NT2/D1 (cell line): ENCODE results near the gene HOXC10.
A peak's percentile ranks its signal among the peaks of the same experiment; 100 is the strongest.

Experiments used
- DNase-seq: peaks from one replicate; pipeline ENCODE4 v3.0.0-alpha.2; 2011; ENCODE audit warnings: low read depth, low spot score
- H3K27me3 ChIP-seq: 2 replicates; pipeline ENCODE4 v1.6.0; 2011; ENCODE audit warnings: mild to moderate bottlenecking; ENCODE audit not compliant: insufficient read length, insufficient read depth
- H3K36me3 ChIP-seq: 2 replicates; pipeline ENCODE4 v1.6.1; 2011; ENCODE audit warnings: mild to moderate bottlenecking, low read length, mixed read lengths; ENCODE audit not compliant: insufficient read depth, insufficient read length
- H3K4me1 ChIP-seq: 2 replicates; pipeline ENCODE4 v1.5.1; 2011; ENCODE audit not compliant: insufficient read depth, insufficient read length
- H3K4me3 ChIP-seq: 2 replicates; pipeline ENCODE4 v1.5.1; 2011; ENCODE audit warnings: low read depth; ENCODE audit not compliant: insufficient read length
- H3K9ac ChIP-seq: 2 replicates; pipeline ENCODE4 v1.6.0; 2011; ENCODE audit warnings: low read depth; ENCODE audit not compliant: insufficient read length
- H3K9me3 ChIP-seq: 2 replicates; pipeline ENCODE4 v1.5.1; 2011; ENCODE audit warnings: mild to moderate bottlenecking, low read length; ENCODE audit not compliant: insufficient read depth
- SUZ12 ChIP-seq: IDR thresholded peaks from 2 replicates; pipeline ENCODE4 v1.6.1; 2011; ENCODE audit not compliant: insufficient read length, insufficient read depth; ENCODE audit errors: extremely low read depth
- YY1 ChIP-seq: IDR thresholded peaks from 2 replicates; pipeline ENCODE4 v1.6.1; 2011; ENCODE audit not compliant: insufficient read length, insufficient read depth
- ZNF274 ChIP-seq: IDR thresholded peaks from 2 replicates; pipeline ENCODE4 v1.6.1; 2011; ENCODE audit warnings: mild to moderate bottlenecking, low read depth, low read length

The HOXC10 gene

DNA sequence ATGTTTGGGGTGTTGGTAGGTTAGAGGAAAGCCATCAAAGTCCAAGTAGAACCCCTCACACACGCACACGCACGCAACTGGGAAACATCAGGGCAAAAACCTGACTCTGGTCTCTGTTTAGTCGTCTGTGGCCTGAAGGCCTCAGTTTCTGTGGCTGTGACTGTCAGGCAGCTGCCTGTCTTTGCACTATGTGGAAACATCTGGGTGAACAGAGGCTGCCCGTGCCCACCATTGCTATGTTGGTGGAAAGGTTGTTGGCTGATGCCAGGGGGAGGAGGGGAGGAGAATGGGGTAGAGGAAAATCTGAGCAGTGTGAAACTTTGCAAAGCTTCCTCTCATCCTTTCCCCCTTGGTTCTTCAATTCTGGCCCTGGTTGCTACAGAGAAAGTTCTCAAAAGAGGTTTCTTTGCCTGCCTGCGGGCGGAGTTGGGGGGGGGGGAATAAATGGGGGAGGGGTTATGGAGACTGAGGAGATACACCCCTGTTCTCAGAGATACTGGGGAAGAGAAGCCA, 7.5 kb downstream of the HOXC10 start:
- no peak overlapping the region for H3K4me3 ChIP-seq
- H3K27me3 ChIP-seq, result peaks cover 100% of the 10 kb centered on the region
- TF ChIP-seq SUZ12, result no peak
- no peak for TF ChIP-seq YY1
- no peak for TF ChIP-seq ZNF274
- no peak for DNase-seq
- H3K36me3 ChIP-seq, result no peaks in the 10 kb centered on the region
- no peak overlapping the region for H3K9ac ChIP-seq
- peaks cover 16% of the 10 kb centered on the region for H3K4me1 ChIP-seq
- no peaks in the 10 kb centered on the region for H3K9me3 ChIP-seq

DNA sequence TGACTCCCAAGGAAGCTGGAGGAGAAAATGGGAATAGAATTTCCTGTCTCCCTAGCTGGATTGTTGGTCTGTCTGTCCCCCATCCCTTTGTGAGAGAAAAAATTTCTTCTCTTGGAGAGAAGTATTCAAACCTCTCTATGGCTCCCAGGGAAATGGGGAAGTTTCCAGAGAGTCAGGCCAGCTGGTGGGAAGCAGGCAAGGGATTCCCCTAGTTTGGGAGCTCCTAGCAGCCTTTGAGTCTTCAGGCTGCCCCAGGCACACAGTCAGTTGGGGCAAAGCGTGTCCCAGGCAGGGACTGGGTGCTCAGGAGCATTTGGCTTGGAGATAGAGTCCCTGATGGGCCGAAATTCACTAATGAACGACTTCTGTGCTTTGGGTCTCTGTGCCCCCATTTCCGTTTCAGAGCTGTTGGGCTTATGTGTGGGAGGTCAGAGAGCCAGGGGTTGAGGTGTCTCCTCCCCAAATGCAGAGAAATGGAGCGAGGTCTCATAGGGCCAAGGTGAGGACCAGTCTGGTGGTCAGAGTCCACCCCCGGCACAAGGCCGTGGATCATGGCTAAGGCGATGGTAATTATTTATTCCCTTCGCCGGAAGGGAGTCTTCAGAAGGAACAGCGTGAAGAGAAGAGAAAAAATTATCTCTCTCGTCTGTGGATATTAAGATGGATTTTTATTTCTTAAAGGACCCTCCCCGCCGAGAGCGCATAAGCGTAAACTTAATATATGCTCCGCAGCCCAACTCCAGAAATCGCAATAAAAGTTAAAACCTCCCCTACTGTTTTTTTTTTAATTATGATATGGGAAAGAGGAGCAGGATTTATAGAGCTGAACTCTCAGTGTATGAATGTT, 8.4 kb downstream of the HOXC10 start:
- TF ChIP-seq YY1 (no peak), SUZ12 (no peak), ZNF274 (no peak)
- Histone ChIP-seq H3K27me3 (peaks cover 100% of the 10 kb centered on the region), H3K4me3 (no peak overlapping the region), H3K36me3 (no peaks in the 10 kb centered on the region), H3K4me1 (peaks cover 21% of the 10 kb centered on the region), H3K9ac (no peak overlapping the region), H3K9me3 (no peaks in the 10 kb centered on the region)
- DNase-seq, result no peak

DNA sequence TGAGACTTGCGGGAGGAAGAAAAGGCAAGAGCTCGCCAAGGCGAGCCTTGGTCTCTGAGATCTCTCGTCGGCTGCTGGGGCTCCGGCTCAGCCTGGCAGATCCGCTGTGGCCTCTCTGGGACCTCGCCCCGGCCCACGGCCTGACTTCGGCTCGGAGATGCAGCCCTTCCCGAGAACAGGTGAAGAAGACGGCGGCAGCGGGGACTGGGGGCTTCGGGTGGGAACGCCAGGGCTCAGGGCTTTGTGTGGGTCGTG, 9.0 kb downstream of the HOXC10 start:
- no peak overlapping the region for H3K9ac ChIP-seq
- peaks cover 100% of the 10 kb centered on the region for H3K27me3 ChIP-seq
- DNase-seq, result no peak
- H3K4me3 ChIP-seq, result no peak overlapping the region
- H3K36me3 ChIP-seq, result no peaks in the 10 kb centered on the region
- peaks cover 21% of the 10 kb centered on the region for H3K4me1 ChIP-seq
- TF ChIP-seq ZNF274, result no peak
- TF ChIP-seq YY1, result no peak
- peak; percentile 84 for TF ChIP-seq SUZ12
- no peaks in the 10 kb centered on the region for H3K9me3 ChIP-seq

DNA sequence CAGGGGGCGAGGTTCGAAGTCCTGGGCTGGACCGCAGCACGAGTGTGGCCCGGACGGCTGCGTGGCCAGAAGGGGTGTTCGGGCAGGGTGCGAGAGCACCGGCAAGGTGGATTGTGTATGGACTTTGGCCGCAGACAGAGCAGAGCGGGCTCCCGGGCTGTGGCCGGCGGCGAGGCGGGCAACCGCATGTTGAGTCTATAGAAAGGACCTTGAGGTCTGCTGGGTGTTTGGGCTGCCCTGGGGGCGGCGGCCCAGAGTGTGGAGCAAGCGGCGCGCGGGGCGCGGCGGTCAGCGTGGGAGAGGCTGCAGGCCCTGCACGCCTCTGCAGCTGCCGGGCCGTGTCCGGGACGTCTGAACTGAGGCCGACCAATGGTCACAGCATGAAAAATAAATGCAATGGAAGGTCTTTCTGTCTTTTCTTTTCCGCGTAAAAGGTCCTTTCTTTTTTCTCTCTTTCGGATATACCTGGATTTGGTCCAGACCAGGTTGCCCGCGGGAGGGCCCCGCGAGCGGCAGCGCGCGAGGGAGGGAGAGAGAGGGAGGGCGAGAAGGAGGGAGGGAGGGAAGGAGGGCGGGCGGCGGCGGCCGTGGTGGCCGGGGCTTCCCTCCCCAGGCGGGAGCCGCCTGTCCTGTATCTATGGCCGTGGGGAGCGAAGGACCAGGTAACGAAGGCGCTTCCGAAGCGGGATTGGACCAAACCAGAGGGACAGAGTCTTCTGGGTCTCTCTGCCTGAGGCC, 9.5 kb downstream of the HOXC10 start:
- no peaks in the 10 kb centered on the region for H3K9me3 ChIP-seq
- H3K4me1 ChIP-seq, result peaks cover 21% of the 10 kb centered on the region
- no peak for DNase-seq
- peaks cover 100% of the 10 kb centered on the region for H3K27me3 ChIP-seq
- TF ChIP-seq YY1 (no peak), ZNF274 (no peak), SUZ12 (peak; percentile 96)
- no peaks in the 10 kb centered on the region for H3K36me3 ChIP-seq
- H3K4me3 ChIP-seq, result no peak overlapping the region
- peak overlapping the region; percentile 3 for H3K9ac ChIP-seq

- Histone ChIP-seq H3K9ac (peak overlapping the region; percentile 3), H3K4me1 (peaks cover 22% of the 10 kb centered on the region), H3K27me3 (peaks cover 100% of the 10 kb centered on the region), H3K4me3 (no peak overlapping the region), H3K36me3 (no peaks in the 10 kb centered on the region), H3K9me3 (no peaks in the 10 kb centered on the region)
- no peak for DNase-seq
- no peak for TF ChIP-seq SUZ12
- TF ChIP-seq YY1, result no peak
- no peak for TF ChIP-seq ZNF274
These were observed 10.0 kb downstream of the HOXC10 start for GRCh38 chr12:53995002-53995377.

DNA sequence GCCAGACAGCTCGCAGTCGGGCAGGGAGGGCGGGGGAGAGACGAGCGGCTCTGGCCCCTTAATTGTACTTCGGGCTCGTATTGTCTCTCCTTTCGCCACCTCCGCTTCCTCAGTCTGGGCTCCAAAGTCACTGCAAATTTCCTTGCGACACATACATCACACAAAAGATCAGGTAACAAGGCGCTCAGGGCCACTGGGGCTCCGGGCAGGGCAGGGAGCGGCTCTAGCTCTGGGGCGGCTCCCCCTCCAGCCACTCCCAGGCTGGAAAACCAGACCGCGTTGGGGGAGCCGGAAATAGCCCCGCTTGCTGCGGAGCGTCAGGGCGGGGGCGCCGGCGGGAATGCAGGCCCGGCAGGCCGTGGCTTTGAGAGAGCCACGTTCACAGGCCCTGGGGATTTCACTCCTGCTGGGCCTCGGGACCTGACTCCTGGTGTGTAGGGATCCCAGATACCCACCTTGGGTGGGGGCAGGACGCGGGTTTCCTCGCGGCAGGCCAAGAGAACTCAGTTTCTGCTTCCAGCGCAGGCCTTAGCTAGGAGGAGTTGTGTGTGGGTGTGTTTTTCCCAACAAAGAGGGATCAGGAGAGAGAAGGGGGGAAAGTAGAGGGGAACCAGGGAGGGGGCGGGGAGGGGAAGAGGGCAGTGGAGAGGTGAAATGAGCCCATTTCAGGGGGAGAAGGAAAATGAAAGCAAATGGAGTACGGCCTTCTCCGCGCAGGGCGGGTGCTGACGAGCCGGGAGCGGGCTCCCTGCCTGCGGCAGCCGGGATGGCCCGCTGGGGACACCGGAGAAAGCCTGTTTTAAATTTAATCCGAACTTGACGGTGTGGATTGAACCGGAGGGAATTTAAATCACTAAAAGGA, 10.7 kb downstream of the HOXC10 start:
- Histone ChIP-seq H3K9ac (peak overlapping the region; percentile 18), H3K27me3 (peaks cover 100% of the 10 kb centered on the region), H3K4me3 (peak overlapping the region; percentile 9), H3K4me1 (peaks cover 26% of the 10 kb centered on the region), H3K9me3 (no peaks in the 10 kb centered on the region), H3K36me3 (no peaks in the 10 kb centered on the region)
- no peak for DNase-seq
- no peak for TF ChIP-seq YY1
- no peak for TF ChIP-seq SUZ12
